Adrenal gland (tissue), 5 donors: ENCODE results near the gene AHDC1.

ENCODE experiments used
- POLR2A ChIP-seq, 2 donors: fragments of 450-650 bp; IDR thresholded peaks; one replicate each; pipeline ENCODE4 v1.6.1; 2017; ENCODE audit warnings: antibody characterized with exemption in 2 of 2, mild to moderate bottlenecking in 2 of 2, moderate library complexity in 1 of 2
- TF ChIP-seq, protein P1 (sequence below), 6 experiments: fragments of 450-650 bp in 4 of 6; fragments of 200-600 bp in 2 of 6; sonication (generic) in 1 of 6; IDR thresholded peaks; 1 replicate in 5 of 6; 2 replicates in 1 of 6; pipeline versions ENCODE4 v1.5.1 to v1.8.0; 2016 to 2021; ENCODE audit warnings: antibody characterized with exemption in 6 of 6, mild to moderate bottlenecking in 2 of 6, moderate library complexity in 1 of 6
- donor health status: DM: no; HTN: no; CAD: no.

DNA sequence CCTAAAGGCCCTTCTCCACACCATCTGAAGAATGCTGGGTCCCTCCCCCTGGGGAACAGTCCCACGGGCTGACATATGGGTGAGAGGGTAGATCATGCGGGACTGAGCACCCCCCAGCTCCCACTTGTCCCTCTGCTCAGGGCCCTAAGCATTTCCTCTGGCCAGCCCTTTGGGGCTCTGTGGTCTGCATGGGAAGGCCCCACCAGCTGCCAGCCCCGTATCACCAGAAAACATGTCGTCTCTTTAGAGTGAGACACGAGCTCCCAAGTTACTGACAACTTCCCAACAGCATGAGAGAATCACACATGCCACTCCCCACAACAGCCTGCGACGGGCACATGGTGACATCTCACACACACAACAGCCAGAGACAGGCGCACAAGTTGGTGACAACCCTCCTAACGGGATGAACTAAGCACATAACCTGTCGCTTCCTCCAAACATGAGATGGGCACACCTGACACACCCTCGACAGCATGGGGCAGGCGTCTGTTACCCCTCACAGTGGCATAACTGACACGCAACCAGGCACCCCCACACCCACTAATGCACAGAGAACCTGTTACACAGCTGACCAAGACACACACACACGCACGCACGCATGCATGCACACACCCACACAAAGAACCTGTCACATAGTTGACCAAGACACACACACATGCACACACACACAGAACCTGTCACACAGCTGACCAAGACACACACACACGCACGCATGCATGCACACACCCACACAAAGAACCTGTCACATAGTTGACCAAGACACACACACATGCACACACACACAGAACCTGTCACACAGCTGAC lies 41.2 kb downstream of the AHDC1 start:
- TF ChIP-seq, protein P1, sequence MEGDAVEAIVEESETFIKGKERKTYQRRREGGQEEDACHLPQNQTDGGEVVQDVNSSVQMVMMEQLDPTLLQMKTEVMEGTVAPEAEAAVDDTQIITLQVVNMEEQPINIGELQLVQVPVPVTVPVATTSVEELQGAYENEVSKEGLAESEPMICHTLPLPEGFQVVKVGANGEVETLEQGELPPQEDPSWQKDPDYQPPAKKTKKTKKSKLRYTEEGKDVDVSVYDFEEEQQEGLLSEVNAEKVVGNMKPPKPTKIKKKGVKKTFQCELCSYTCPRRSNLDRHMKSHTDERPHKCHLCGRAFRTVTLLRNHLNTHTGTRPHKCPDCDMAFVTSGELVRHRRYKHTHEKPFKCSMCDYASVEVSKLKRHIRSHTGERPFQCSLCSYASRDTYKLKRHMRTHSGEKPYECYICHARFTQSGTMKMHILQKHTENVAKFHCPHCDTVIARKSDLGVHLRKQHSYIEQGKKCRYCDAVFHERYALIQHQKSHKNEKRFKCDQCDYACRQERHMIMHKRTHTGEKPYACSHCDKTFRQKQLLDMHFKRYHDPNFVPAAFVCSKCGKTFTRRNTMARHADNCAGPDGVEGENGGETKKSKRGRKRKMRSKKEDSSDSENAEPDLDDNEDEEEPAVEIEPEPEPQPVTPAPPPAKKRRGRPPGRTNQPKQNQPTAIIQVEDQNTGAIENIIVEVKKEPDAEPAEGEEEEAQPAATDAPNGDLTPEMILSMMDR (IDR thresholded peaks at IDR 0.05): no peak
- TF ChIP-seq POLR2A (IDR thresholded peaks at IDR 0.05): no peak
